ENCODE measurements around the gene TYW1B. TPM values are rescaled to one million over a fixed set of nuclear protein-coding genes. Genes with fewer than 3 reads are reported as not detected.
"Not testable (repeated sequence)": the region's sequence is repeated elsewhere in the genome, so short reads cannot be mapped to it uniquely, and the experiment has no call there.

Gene TYW1B
- total and polyA plus RNA-seq, 2 of the 4 experiments (the other 2 are of a cell fraction) = 1.0 to 1.8 TPM

GRCh38 chr7:72829687-72830354, 1.8 kb upstream of the TYW1B start:
- H3K36me3 ChIP-seq (ENCODE audit: control insufficient read depth, insufficient read depth, low read length); H3K18ac ChIP-seq (ENCODE audit: low read depth, low read length); dilution Hi-C loops (cut with HindIII; ENCODE audit: low sequenced_read_pairs, unreplicated experiment); H2AK9ac ChIP-seq (replicated peaks; ENCODE audit: low read depth, low read length, poor library complexity); H2BK120ac ChIP-seq (ENCODE audit: low read depth, low read length); H2BK15ac ChIP-seq (ENCODE audit: low read depth, low read length); H3K9me1 ChIP-seq (ENCODE audit: insufficient read depth, low read length); H3K4me1 ChIP-seq (ENCODE audit: control insufficient read depth, insufficient read depth, low read length); H2BK20ac ChIP-seq (ENCODE audit: low read depth, low read length); H3K27me3 ChIP-seq (ENCODE audit: control insufficient read depth, insufficient read depth, low read length); H2AK5ac ChIP-seq (ENCODE audit: low read depth, low read length); H4K20me1 ChIP-seq (ENCODE audit: insufficient read depth, low read length); H4K91ac ChIP-seq (ENCODE audit: insufficient read depth, low read depth, low read length); H3K9me3 ChIP-seq (ENCODE audit: control insufficient read depth, insufficient read depth, low read length); POLR2A ChIA-PET (ENCODE audit: unreplicated experiment): not testable (repeated sequence)
- intact Hi-C loops (cut with micrococcal nuclease) = loop anchor here (5.0 kb wide), 1 partner anchor 87 kb away; no protein-coding TSS in a partner anchor
- H3K56ac ChIP-seq (ENCODE audit: extremely low read depth, insufficient read depth, low read length) = peak overlapping the region; percentile 83
- peak overlapping the region; percentile 76 for H3K4me2 ChIP-seq (ENCODE audit: low read depth, low read length)
- H3K23ac ChIP-seq (ENCODE audit: low read depth, low read length) = peak overlapping the region; percentile 26; the same call in 1 of the 2 replicates
- BruUV-seq (replicated peaks) = TSS peak; percentile 34
- peak overlapping the region; percentile 63 for H3K4me3 ChIP-seq (ENCODE audit: insufficient read depth, low read depth, low read length)
- ATAC-seq (ENCODE audit: low read depth) = peak; percentile 46
- H3K79me1 ChIP-seq (ENCODE audit: low read depth in 1 of 2, low read length in 2 of 2) = peaks cover 4 to 16% of the 10 kb centered on the region in 2 experiments; a peak in 3 of 4 replicates
- H4K5ac ChIP-seq (ENCODE audit: low read depth, low read length) = peak overlapping the region; percentile 32; the same call in 1 of the 2 replicates
- peak overlapping the region; percentile 63 for H2AFZ ChIP-seq (replicated peaks; ENCODE audit: low read length, poor library complexity)
- in situ Hi-C loops (cut with MboI; ENCODE audit: low sequenced_read_pairs) = loop anchor here (5.0 kb wide), 1 partner anchor 92 kb away; no protein-coding TSS in a partner anchor
- H2BK5ac ChIP-seq (ENCODE audit: low read depth, low read length, poor library complexity, severe bottlenecking) = peak overlapping the region; percentile 26
- CTCF ChIA-PET = interaction anchor here (1.4 kb wide), 1 partner anchor 11 kb away, joined by 3 read pairs; no protein-coding TSS in a partner anchor
- H3K4ac ChIP-seq (ENCODE audit: low read depth, low read length) = peak overlapping the region; percentile 83
- H4K8ac ChIP-seq (ENCODE audit: low read depth in 2 of 2, low read length in 2 of 2) = peak overlapping the region in 1 of 2 experiments; percentile 75; a peak in 2 of 4 replicates
- peak overlapping the region; percentile 64 for H3K9ac ChIP-seq (ENCODE audit: low read depth, low read length)
- TF ChIP-seq MAZ (IDR thresholded peaks at IDR 0.05; ENCODE audit: borderline replicate concordance, low read depth, low read length) (peak; percentile 47; the same call in 1 of the 2 replicates), POLR2A (IDR thresholded peaks at IDR 0.05; ENCODE audit: low read depth, low read length) (peak; percentile 67), CTCF (conservative IDR thresholded peaks at IDR 0.05; ENCODE audit: low read depth, low read length) (peak; percentile 52), FOS (IDR thresholded peaks at IDR 0.05; ENCODE audit: low read depth, low read length) (peak; percentile 26; the same call in 1 of the 2 replicates), RCOR1 (IDR thresholded peaks at IDR 0.05; ENCODE audit: insufficient replicate concordance, low read length) (peak; percentile 40)
- peak overlapping the region; percentile 74 for H3K27ac ChIP-seq (ENCODE audit: insufficient read depth, low read length)
- peak; percentile 84 for DNase-seq
- WGBS, 2 experiments (ENCODE audit: extremely low coverage in 2 of 2, insufficient read length in 1 of 2) = 0% methylated on average over 10 of the region's 29 CpGs; no CpG with 5 or more reads in 1 of the 2 experiments
- H3K14ac ChIP-seq (replicated peaks; ENCODE audit: low read depth, low read length) = peak overlapping the region; percentile 48; the same call in 1 of the 2 replicates

Measured in IMR-90 (cell line).